Heart right ventricle (tissue), 16 donors: Measurements from ENCODE around the gene CCR3. TPM values are rescaled to one million over a fixed set of nuclear protein-coding genes. Genes with fewer than 3 reads are reported as not detected.

Experiments
- ATAC-seq, 8 donors: fragments of 200-7000 bp; cut with Tn5 transposase; one replicate each; pipeline ENCODE4 v1.9.1; 2020; ENCODE audit warnings: mild to moderate bottlenecking in 8 of 8, moderate library complexity in 8 of 8, moderate number of reproducible peaks in 1 of 8
- DNase-seq, 2 donors: peaks; one replicate each; pipeline ENCODE4 v3.0.0-alpha.2; 2020
- H3K27ac ChIP-seq, 10 donors: fragments of 200-600 bp; sonication (generic) in 2 of 10; one replicate each; pipeline versions ENCODE4 v1.5.0 to v1.8.0; 2020 to 2022; ENCODE audit warnings: mild to moderate bottlenecking in 3 of 10
- H3K27me3 ChIP-seq, 7 donors: fragments of 200-600 bp; one replicate each; pipeline ENCODE4 v1.8.0; 2021 to 2022; ENCODE audit warnings: mild to moderate bottlenecking in 2 of 7
- H3K36me3 ChIP-seq, 9 donors: fragments of 200-600 bp; sonication (generic) in 1 of 9; one replicate each; pipeline versions ENCODE4 v1.5.0 to v1.8.0; 2020 to 2022; ENCODE audit warnings: mild to moderate bottlenecking in 2 of 9
- H3K4me1 ChIP-seq, 9 donors: fragments of 200-600 bp; sonication (generic) in 1 of 9; one replicate each; pipeline versions ENCODE4 v1.5.0 to v1.8.0; 2020 to 2022; ENCODE audit warnings: mild to moderate bottlenecking in 4 of 9
- H3K4me3 ChIP-seq, 10 donors: fragments of 200-600 bp; sonication (generic) in 2 of 10; one replicate each; pipeline versions ENCODE4 v1.5.0 to v1.8.0; 2020 to 2022; ENCODE audit warnings: mild to moderate bottlenecking in 7 of 10, moderate library complexity in 2 of 10
- H3K9me3 ChIP-seq, 11 donors: fragments of 200-600 bp in 10 of 11; sonication (generic) in 2 of 11; one replicate each; pipeline versions ENCODE4 v1.5.0 to v1.8.0; 2013 to 2022; ENCODE audit warnings: mild to moderate bottlenecking in 2 of 11, control low read depth in 1 of 11, moderate library complexity in 1 of 11
- WGBS, 2 donors: extraction: QIAGEN DNeasy Blood & Tissue Kit; methylation state at CpG; one replicate each; pipeline ENCODE4 v1.1.7; 2013; ENCODE audit warnings: inconsistent platforms in 1 of 2; 5-methylcytosine and 5-hydroxymethylcytosine counted together
- intact Hi-C, 10 donors: fragments of 100-400 bp; cut with DNase I; formaldehyde crosslinking; loops; one replicate each; pipeline versions ENCODE4 v1.11.1 to v1.14.2; 2022
- polyA plus RNA-seq, 2 donors: library from polyadenylated mRNA; stranded (reverse); fragments of 200-250 nt; gene quantifications; one replicate each; pipeline ENCODE4 v1.2.3, GENCODE V29; 2013
- total RNA-seq, 10 donors: library from RNA; stranded (reverse); fragmentation: NEBNext Ultra II Directional in 3 of 10; extraction: Animal tissue kit (Norgen Biotek cat#: 25700) in 3 of 10; gene quantifications; one replicate each; pipeline versions ENCODE4 v1.2.1 to v1.2.4, GENCODE V29; 2021 to 2023
- TF ChIP-seq, protein P1 (sequence below), 9 donors: fragments of 200-600 bp; sonication (generic) in 2 of 9; IDR thresholded peaks; one replicate each; pipeline versions ENCODE4 v1.5.0 to v1.8.0; 2021 to 2022; ENCODE audit warnings: antibody characterized with exemption in 9 of 9, mild to moderate bottlenecking in 5 of 9, moderate library complexity in 1 of 9
- donor health status: Arrhythmogenic right ventricular cardiomyopathy.
- donor health status: ischemic (EF 13 %, LVEDD 7.1; RV severe dilation, severe dysfunction).
- donor health status: healthy with polysubstance abuse.
- donor health status: DM: no; HTN: yes; CAD: no.
- donor health status: DM: no; HTN: no; CAD: no.
- donor health status: ischemic (EF 25% LVEDD 6.9; RV normal size, moderate dysfunction).
- donor health status: ischemic (EF 25% LVEDD 5.7; RV mildly dilated, moderate dysfunction).
- donor health status: healthy.
- donor health status: DM: yes; HTN: yes; CAD: no.
- donor health status: Ischemic cardiomyopathy.
- donor health status: ischemic (EF 35%, LVEDD 5.7; RV mildly dilated, moderate dysfunction).
- donor health status: nonischemic (EF 11% LVEDD 7.7; RV severe dilation, severe dysfunction).
- donor health status: DM: yes; HTN: yes; CAD: no.
- donor health status: PGD.
- donor health status: ischemic (EF 29% LVEDD 5.4; RV normal size, mild dysfunction).
- donor health status: nonischemic (EF 23%, LVEDD 6.1; RV moderate dilation, normal function).

Gene CCR3
- total and polyA plus RNA-seq, 12 donors = 0.61 to 0.67 TPM; not detected in 10

DNA sequence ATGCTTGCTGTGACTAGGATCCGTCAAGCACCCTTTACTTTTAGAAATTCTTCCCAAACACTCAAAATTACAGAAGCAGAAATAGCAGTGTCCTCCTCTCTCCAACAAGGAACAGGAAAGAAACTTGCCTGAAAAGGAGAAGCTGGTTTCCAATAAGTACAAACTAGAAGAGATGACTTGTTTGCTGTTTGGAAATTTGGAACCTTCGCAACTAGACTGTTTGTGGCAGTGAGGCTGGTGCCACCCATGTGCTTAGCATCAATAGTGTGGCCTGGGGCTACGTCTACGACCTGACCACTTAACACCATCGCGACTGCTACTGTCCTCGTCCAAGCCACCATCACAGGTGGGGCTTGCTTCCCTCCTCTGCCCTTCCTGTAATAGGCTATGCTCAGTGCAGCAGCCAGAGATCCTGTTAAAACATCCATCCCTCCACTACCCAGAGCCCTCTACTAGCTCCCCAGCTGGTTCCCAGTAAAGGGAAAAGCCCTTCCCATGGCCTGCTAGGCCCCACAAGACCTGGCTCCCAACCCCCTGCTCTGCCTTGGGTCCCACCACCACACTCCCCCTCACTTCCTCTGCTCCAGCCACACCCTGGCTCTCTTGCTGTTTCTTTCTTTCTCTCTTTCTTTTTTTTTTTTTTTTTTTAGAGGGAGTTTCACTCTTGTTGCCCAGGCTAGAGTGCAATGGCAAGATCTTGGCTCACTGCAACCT lies 59.0 kb downstream of the CCR3 start:
- TF ChIP-seq, protein P1, sequence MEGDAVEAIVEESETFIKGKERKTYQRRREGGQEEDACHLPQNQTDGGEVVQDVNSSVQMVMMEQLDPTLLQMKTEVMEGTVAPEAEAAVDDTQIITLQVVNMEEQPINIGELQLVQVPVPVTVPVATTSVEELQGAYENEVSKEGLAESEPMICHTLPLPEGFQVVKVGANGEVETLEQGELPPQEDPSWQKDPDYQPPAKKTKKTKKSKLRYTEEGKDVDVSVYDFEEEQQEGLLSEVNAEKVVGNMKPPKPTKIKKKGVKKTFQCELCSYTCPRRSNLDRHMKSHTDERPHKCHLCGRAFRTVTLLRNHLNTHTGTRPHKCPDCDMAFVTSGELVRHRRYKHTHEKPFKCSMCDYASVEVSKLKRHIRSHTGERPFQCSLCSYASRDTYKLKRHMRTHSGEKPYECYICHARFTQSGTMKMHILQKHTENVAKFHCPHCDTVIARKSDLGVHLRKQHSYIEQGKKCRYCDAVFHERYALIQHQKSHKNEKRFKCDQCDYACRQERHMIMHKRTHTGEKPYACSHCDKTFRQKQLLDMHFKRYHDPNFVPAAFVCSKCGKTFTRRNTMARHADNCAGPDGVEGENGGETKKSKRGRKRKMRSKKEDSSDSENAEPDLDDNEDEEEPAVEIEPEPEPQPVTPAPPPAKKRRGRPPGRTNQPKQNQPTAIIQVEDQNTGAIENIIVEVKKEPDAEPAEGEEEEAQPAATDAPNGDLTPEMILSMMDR (IDR thresholded peaks at IDR 0.05) = no peak
- WGBS, 2 donors = 75% methylated on average over 7 of the region's 7 CpGs
- intact Hi-C loops = no loop called here
- peaks cover 0 to 4% (median 0%) of the 10 kb centered on the region in 7 donors for H3K27me3 ChIP-seq
- ATAC-seq (peak in 2 of 8 donors; percentile 34 to 51), DNase-seq (no peak)
- no peak overlapping the region for H3K4me3 ChIP-seq
- H3K9me3 ChIP-seq = no peaks in the 10 kb centered on the region
- peaks cover 0 to 68% (median 0%) of the 10 kb centered on the region in 9 donors for H3K4me1 ChIP-seq
- no peaks in the 10 kb centered on the region for H3K36me3 ChIP-seq
- H3K27ac ChIP-seq = peak overlapping the region in 2 of 10 donors; percentile 6 to 84

DNA sequence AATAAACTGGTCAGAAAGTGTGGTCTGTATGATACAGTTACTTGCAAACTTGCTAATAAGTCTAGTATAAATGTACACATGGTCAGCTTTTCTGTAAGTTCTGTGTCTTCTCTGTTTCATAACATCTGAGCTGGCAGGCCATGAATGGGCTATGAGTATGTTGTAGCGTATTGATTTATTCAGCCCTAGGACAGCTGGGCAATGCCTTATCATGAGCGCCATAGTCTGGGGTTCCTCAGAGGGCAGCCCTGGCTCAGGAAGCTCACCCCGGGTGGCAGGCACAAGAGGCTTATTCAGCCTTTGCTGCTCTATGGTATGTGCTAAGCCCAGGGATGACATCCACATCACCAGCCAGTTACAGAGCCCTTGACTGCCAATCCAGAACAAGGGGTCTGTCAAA lies 61.0 kb downstream of the CCR3 start:
- no peaks in the 10 kb centered on the region for H3K9me3 ChIP-seq
- WGBS, 2 donors = 67 to 86% methylated on average over 3 of the region's 3 CpGs
- TF ChIP-seq, protein P1 (IDR thresholded peaks at IDR 0.05) = no peak
- no peak overlapping the region for H3K4me3 ChIP-seq
- intact Hi-C loops = no loop called here
- no peaks in the 10 kb centered on the region for H3K36me3 ChIP-seq
- DNase-seq = no peak
- peak overlapping the region in 1 of 10 donors; percentile 84 for H3K27ac ChIP-seq
- peaks cover 0 to 51% (median 0%) of the 10 kb centered on the region in 9 donors for H3K4me1 ChIP-seq
- ATAC-seq = no peak
- peaks cover 0 to 7% (median 0%) of the 10 kb centered on the region in 7 donors for H3K27me3 ChIP-seq

DNA sequence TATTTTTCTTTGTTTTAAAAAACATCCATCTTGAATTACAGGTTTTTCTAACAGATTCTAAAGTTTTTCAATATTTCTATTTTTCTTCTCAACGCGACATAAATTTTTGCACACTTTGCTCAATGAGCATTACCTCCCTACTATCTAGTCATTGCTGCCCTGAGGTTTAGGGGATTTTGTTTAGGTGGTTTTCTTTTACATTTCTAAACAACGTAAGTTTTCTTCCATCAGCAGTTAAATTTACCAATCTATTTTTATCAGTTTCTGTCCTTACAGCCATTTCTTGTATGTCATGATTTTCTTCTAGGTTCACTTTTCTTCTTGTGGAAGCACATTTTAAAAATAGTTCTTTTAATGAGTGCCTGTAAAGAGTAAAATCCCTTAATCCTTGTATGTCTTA lies 62.5 kb downstream of the CCR3 start:
- ATAC-seq (no peak), DNase-seq (no peak)
- 88 to 90% methylated on average over 3 of the region's 3 CpGs for WGBS, 2 donors
- Histone ChIP-seq H3K27me3 (peaks cover 0 to 7% (median 0%) of the 10 kb centered on the region in 7 donors), H3K36me3 (no peaks in the 10 kb centered on the region), H3K27ac (no peak overlapping the region), H3K4me1 (peaks cover 0 to 36% (median 0%) of the 10 kb centered on the region in 9 donors), H3K4me3 (no peak overlapping the region), H3K9me3 (no peaks in the 10 kb centered on the region)
- TF ChIP-seq, protein P1 (IDR thresholded peaks at IDR 0.05) = no peak
- intact Hi-C loops = no loop called here

DNA sequence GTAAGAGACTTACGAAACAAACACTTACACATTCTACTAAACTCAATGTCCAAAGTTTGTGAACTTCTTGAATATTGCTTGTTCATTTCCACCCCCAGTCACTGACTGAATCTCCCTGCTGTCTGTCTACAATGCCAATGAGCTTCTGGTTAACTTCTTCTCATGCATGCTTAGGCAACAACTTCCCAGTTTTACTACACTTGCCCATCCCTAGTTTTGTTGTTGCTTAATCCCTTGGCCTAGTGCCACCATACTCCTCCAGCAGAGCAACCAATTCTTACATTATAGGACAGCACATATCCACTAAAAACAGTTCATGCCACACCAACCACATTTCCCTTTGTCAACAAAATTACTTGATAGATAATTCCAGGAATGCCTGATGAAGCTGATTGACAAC lies 70.7 kb downstream of the CCR3 start:
- H3K27ac ChIP-seq = peak overlapping the region in 1 of 10 donors; percentile 85
- 71% methylated on average over 1 of the region's 1 CpG for WGBS, 2 donors
- H3K4me3 ChIP-seq = no peak overlapping the region
- H3K9me3 ChIP-seq = no peaks in the 10 kb centered on the region
- intact Hi-C loops = no loop called here
- TF ChIP-seq, protein P1 (IDR thresholded peaks at IDR 0.05) = no peak
- H3K4me1 ChIP-seq = peaks cover 0 to 55% (median 0%) of the 10 kb centered on the region in 9 donors
- ATAC-seq = peak in 5 of 8 donors; percentile 35 to 84 (median 73)
- no peaks in the 10 kb centered on the region for H3K36me3 ChIP-seq
- peaks cover 0 to 15% (median 0%) of the 10 kb centered on the region in 7 donors for H3K27me3 ChIP-seq
- peak in 1 of 2 donors; percentile 49 for DNase-seq
